OCI-LY1 (cell line): ENCODE results near the gene CCR5AS.

Source experiments
- H2AFZ ChIP-seq: fragments of 200-600 bp; sonication (generic), shearing (Covaris generic); 2 replicates; pipeline ENCODE4 v1.6.0; 2014; ENCODE audit warnings: antibody characterized with exemption, mild to moderate bottlenecking, low read length
- H3F3A ChIP-seq: fragments of 200-600 bp; sonication (generic), shearing (Covaris generic); 2 replicates; pipeline ENCODE4 v1.6.0; 2014; ENCODE audit warnings: mild to moderate bottlenecking, antibody characterized with exemption, low read length, moderate library complexity; ENCODE audit not compliant: insufficient read depth
- H3K27ac ChIP-seq: fragments of 200-600 bp; sonication (generic); 2 replicates; pipeline ENCODE4 v1.5.1; 2014; ENCODE audit warnings: low read length, mixed run types, mild to moderate bottlenecking, low read depth; ENCODE audit not compliant: poor library complexity, severe bottlenecking
- H3K27me3 ChIP-seq: fragments of 200-600 bp; sonication (generic); 2 replicates; pipeline ENCODE4 v1.6.0; 2014; ENCODE audit warnings: antibody characterized with exemption, mild to moderate bottlenecking, low read length, moderate library complexity; ENCODE audit not compliant: insufficient read depth
- H3K36me3 ChIP-seq: fragments of 200-600 bp; sonication (generic); 2 replicates; pipeline ENCODE4 v1.6.1; 2014; ENCODE audit warnings: mild to moderate bottlenecking, antibody characterized with exemption, low read length, moderate library complexity, mixed read lengths; ENCODE audit not compliant: insufficient read depth
- H3K4me1 ChIP-seq: fragments of 200-600 bp; sonication (generic); 2 replicates; pipeline ENCODE4 v1.5.1; 2014; ENCODE audit warnings: mild to moderate bottlenecking, low read length, moderate library complexity; ENCODE audit not compliant: insufficient read depth, severe bottlenecking
- H3K4me2 ChIP-seq: fragments of 200-600 bp; sonication (generic), shearing (Covaris generic); 2 replicates; pipeline ENCODE4 v1.6.1; 2014; ENCODE audit warnings: low read length
- H3K4me3 ChIP-seq: fragments of 200-600 bp; sonication (generic); 2 replicates; pipeline ENCODE4 v1.5.1; 2014; ENCODE audit warnings: low read length, low read depth, mild to moderate bottlenecking, mixed read lengths; ENCODE audit not compliant: poor library complexity, severe bottlenecking
- H3K79me2 ChIP-seq: fragments of 200-600 bp; shearing (Covaris generic); 2 replicates; pipeline ENCODE4 v1.6.1; 2016; ENCODE audit warnings: mixed run types, low read length, mixed read lengths; ENCODE audit not compliant: insufficient read depth
- H3K9ac ChIP-seq: fragments of 200-600 bp; sonication (generic), shearing (Covaris generic); 2 replicates; pipeline ENCODE4 v1.6.1; 2014; ENCODE audit warnings: mild to moderate bottlenecking, low read length, mixed read lengths
- H3K9me2 ChIP-seq: fragments of 200-600 bp; sonication (generic), shearing (Covaris generic); 2 replicates; pipeline ENCODE4 v1.6.1; 2014; ENCODE audit warnings: low read depth, mild to moderate bottlenecking, low read length, mixed read lengths
- H3K9me3 ChIP-seq: fragments of 200-600 bp; shearing (Covaris generic); 2 replicates; pipeline ENCODE4 v1.6.1; 2014; ENCODE audit warnings: low read length, mixed read lengths
- H4K20me1 ChIP-seq: fragments of 200-600 bp; sonication (generic), shearing (Covaris generic); 2 replicates; pipeline ENCODE4 v1.6.0; 2016; ENCODE audit warnings: mild to moderate bottlenecking, low read length; ENCODE audit not compliant: insufficient read depth
- EZH2 ChIP-seq: fragments of 200-600 bp; sonication (generic), shearing (Covaris generic); IDR thresholded peaks from 2 replicates; pipeline ENCODE4 v1.8.0; 2017; ENCODE audit warnings: borderline replicate concordance, mixed run types, mild to moderate bottlenecking, antibody characterized with exemption, low read length, moderate library complexity, mixed read lengths
- TF ChIP-seq, protein P1 (sequence below): fragments of 200-600 bp; sonication (generic), shearing (Covaris generic); IDR thresholded peaks from 2 replicates; pipeline ENCODE4 v1.5.1; 2017; ENCODE audit warnings: mild to moderate bottlenecking, antibody characterized with exemption, low read length, moderate library complexity, mixed read lengths

The CCR5AS gene

GRCh38 chr3:46338840-46339239, 68.0 kb downstream of the CCR5AS start:
- H3F3A ChIP-seq, result no peaks in the 10 kb centered on the region
- TF ChIP-seq EZH2, result no peak
- TF ChIP-seq, protein P1, sequence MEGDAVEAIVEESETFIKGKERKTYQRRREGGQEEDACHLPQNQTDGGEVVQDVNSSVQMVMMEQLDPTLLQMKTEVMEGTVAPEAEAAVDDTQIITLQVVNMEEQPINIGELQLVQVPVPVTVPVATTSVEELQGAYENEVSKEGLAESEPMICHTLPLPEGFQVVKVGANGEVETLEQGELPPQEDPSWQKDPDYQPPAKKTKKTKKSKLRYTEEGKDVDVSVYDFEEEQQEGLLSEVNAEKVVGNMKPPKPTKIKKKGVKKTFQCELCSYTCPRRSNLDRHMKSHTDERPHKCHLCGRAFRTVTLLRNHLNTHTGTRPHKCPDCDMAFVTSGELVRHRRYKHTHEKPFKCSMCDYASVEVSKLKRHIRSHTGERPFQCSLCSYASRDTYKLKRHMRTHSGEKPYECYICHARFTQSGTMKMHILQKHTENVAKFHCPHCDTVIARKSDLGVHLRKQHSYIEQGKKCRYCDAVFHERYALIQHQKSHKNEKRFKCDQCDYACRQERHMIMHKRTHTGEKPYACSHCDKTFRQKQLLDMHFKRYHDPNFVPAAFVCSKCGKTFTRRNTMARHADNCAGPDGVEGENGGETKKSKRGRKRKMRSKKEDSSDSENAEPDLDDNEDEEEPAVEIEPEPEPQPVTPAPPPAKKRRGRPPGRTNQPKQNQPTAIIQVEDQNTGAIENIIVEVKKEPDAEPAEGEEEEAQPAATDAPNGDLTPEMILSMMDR, result no peak
- H3K9me2 ChIP-seq, result no peaks in the 10 kb centered on the region
- no peak overlapping the region for H3K4me2 ChIP-seq
- H3K9me3 ChIP-seq, result peaks cover 6% of the 10 kb centered on the region; the same call in 1 of the 2 replicates
- no peaks in the 10 kb centered on the region for H3K27me3 ChIP-seq
- no peaks in the 10 kb centered on the region for H3K36me3 ChIP-seq
- no peaks in the 10 kb centered on the region for H4K20me1 ChIP-seq
- H2AFZ ChIP-seq, result no peak overlapping the region
- no peaks in the 10 kb centered on the region for H3K4me1 ChIP-seq
- no peak overlapping the region for H3K9ac ChIP-seq
- no peak overlapping the region for H3K27ac ChIP-seq
- no peak overlapping the region for H3K4me3 ChIP-seq
- no peaks in the 10 kb centered on the region for H3K79me2 ChIP-seq

GRCh38 chr3:46337911-46338310, 69.0 kb downstream of the CCR5AS start:
- H3K27ac ChIP-seq, result no peak overlapping the region
- peaks cover 6% of the 10 kb centered on the region; the same call in 1 of the 2 replicates for H3K9me3 ChIP-seq
- H2AFZ ChIP-seq, result no peak overlapping the region
- no peak overlapping the region for H3K4me2 ChIP-seq
- H3K9me2 ChIP-seq, result no peaks in the 10 kb centered on the region
- H3K4me3 ChIP-seq, result no peak overlapping the region
- TF ChIP-seq, protein P1, result no peak
- TF ChIP-seq EZH2, result no peak
- no peaks in the 10 kb centered on the region for H3K79me2 ChIP-seq
- H3K36me3 ChIP-seq, result no peaks in the 10 kb centered on the region
- no peak overlapping the region for H3K9ac ChIP-seq
- H4K20me1 ChIP-seq, result no peaks in the 10 kb centered on the region
- H3F3A ChIP-seq, result no peaks in the 10 kb centered on the region
- H3K27me3 ChIP-seq, result no peaks in the 10 kb centered on the region
- no peaks in the 10 kb centered on the region for H3K4me1 ChIP-seq

GRCh38 chr3:46335541-46335940, 71.3 kb downstream of the CCR5AS start:
- no peaks in the 10 kb centered on the region for H3F3A ChIP-seq

More at GRCh38 chr3:46335541-46335940, 71.3 kb downstream of the CCR5AS start:
- Histone ChIP-seq H3K9me3 (peaks cover 6% of the 10 kb centered on the region; the same call in 1 of the 2 replicates), H3K27ac (no peak overlapping the region), H3K4me3 (no peak overlapping the region), H3K4me1 (no peaks in the 10 kb centered on the region), H4K20me1 (no peaks in the 10 kb centered on the region), H2AFZ (no peak overlapping the region), H3K36me3 (no peaks in the 10 kb centered on the region), H3K9me2 (no peaks in the 10 kb centered on the region), H3K79me2 (no peaks in the 10 kb centered on the region), H3K4me2 (no peak overlapping the region), H3K27me3 (no peaks in the 10 kb centered on the region), H3K9ac (no peak overlapping the region)
- TF ChIP-seq EZH2, result no peak
- TF ChIP-seq, protein P1, result no peak
